Central memory CD4-positive, alpha-beta T cell (primary cell): ENCODE data around the gene ARSK.
A peak's percentile ranks its signal among the peaks of the same experiment; 100 is the strongest.
"Not testable (repeated sequence)": the region's sequence is repeated elsewhere in the genome, so short reads cannot be mapped to it uniquely, and the experiment has no call there.

ENCODE experiments used
- DNase-seq: peaks from one replicate; pipeline ENCODE4 v3.0.0; 2022

Gene ARSK

DNA sequence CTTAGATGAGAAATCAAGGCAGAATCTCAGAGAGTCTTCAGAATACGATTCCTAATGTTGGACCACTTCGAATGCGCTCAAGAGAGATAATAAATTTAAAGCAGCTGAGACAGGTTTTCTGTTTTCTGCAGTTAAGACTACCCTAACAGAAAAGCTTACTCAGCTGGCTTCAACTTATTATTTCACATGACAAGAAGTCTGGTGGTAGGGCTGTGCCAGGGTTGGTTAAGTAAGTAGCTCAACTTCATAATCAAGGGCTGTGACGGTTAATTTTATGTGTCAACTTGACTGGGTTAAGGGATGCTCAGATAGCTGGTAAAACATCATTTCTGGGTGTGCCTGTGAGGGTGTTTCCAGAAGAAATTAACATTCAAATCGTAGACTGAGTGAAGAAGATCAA, 68.8 kb downstream of the ARSK start:
- no peak for DNase-seq

GRCh38 chr5:95624368-95624767, 69.5 kb downstream of the ARSK start:
- no peak for DNase-seq

- DNase-seq, result no peak
These were observed 71.8 kb downstream of the ARSK start for GRCh38 chr5:95626701-95627100.

- DNase-seq, result no peak
These were observed 73.3 kb downstream of the ARSK start for GRCh38 chr5:95627971-95628810.

DNA sequence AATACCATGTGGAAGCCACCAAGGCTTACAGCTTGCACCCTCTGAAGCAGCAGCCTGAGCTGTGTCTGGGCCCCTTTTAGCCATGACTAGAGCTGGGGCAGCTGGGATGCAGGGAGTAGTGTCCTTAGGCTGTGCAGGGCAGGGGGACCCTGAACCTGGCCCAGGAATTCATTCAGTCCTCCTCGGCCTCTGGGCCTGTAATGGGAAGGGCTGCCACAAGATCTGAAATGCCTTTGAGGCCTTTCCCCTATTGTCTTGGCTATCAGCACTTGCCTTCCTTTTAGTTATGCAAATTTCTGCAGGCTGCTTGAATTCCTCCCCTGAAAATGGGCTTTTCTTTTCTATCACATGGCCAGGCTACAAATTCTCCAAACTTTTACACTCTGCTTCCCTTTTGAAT, 74.0 kb downstream of the ARSK start:
- DNase-seq, result no peak

GRCh38 chr5:95630394-95630917, 75.6 kb downstream of the ARSK start:
- DNase-seq, result no peak

GRCh38 chr5:95631255-95631958, 76.5 kb downstream of the ARSK start:
- no peak for DNase-seq

- peak; percentile 83 for DNase-seq
These were observed 77.2 kb downstream of the ARSK start for GRCh38 chr5:95631991-95632675.

DNA sequence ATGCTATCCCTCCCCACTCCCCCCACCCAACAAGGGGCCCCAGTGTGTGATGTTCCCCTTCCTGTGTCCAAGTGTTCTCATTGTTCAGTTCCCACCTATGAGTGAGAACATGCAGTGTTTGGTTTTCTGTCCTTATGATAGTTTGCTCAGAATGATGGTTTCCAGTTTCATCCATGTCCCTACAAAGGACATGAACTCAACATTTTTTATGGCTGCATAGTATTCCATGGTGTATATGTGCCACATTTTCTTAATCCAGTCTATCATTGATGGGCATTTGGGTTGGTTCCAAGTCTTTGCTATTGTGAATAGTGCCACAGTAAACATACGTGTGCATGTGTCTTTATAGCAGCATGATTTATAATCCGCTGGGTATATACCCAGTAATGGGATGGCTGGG, 78.0 kb downstream of the ARSK start:
- not testable (repeated sequence) for DNase-seq

DNA sequence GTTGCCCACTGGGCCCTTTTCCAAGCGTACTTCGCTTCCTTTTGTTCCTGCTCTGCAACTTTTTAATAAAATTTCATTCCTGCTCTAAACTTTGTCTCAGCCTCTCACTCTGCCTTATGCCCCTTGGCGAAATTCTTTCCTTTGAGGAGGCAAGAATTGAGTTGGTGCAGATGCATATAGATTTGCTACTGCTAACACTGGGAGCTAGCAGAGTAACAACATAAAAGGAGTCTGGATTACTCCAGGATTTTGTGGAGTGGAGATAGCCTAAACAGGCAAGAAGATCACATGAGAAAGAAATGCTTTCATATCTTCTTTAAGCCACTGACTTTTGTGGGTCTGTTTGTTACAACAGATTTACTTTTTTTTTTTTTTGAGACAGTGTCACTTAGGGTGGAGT, 78.8 kb downstream of the ARSK start:
- no peak for DNase-seq

- DNase-seq, result no peak
These were observed 79.2 kb downstream of the ARSK start for GRCh38 chr5:95634081-95634480.

- DNase-seq, result no peak
These were observed 83.7 kb downstream of the ARSK start for GRCh38 chr5:95638632-95639031.

- DNase-seq, result no peak
These were observed 86.9 kb downstream of the ARSK start for GRCh38 chr5:95641741-95642220.

- DNase-seq, result no peak
These were observed 88.3 kb downstream of the ARSK start for GRCh38 chr5:95643152-95643551.

- DNase-seq, result peak; percentile 42
These were observed 89.6 kb downstream of the ARSK start for GRCh38 chr5:95644351-95645042.

GRCh38 chr5:95646226-95646568, 91.3 kb downstream of the ARSK start:
- DNase-seq, result not testable (repeated sequence)

DNA sequence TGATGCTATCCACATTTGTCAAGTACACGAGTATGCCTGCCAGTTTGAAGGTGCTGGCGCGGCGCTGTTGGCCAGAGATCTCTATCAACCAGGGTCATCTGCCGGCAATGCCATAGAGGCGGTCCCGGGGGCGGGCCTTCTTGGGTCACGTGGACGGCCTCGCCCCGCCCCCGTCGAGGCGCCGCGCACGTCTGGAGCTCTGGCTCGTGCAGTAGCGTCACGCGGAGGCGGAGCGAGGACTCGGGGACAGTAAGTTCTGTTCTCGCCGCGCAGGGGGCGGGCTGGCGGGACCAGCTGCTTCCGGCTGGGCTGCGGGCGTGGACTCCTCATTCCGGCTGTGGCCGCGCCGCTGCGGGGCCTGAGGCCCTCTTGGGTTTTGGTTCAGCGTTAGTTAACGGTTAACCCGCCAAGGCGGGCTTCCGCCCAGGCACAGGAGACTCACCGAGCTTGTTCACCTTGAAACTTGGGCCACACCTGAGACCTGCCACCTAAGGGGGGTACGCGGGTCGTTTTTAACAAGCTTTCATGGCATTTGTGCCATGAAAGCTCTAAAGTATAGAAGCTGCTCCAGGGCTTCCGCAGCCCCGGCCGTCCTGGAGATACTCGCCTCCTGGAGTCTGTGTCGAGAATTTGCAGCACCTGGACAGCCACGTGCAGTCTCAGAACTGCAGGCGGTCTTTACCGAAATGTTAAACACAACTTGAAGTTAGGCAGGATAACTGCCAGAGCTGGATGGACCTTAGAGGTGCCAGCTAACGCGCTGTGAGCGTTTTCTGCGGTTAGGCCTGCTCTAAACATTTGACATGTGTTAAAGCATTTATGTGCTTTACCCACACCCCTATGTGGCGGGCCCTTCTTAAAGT, 91.9 kb downstream of the ARSK start, which contains the start of gene RFESD:
RFESD (plus strand) TSS at position 209 of the 863 bp plus-strand sequence. CDS start 5,495 bp downstream, outside the sequence.
- DNase-seq, result peak; percentile 91

- DNase-seq, result no peak
These were observed 93.3 kb downstream of the ARSK start for GRCh38 chr5:95647886-95648860.

GRCh38 chr5:95649274-95649673, 94.4 kb downstream of the ARSK start:
- no peak for DNase-seq
